ENCODE results near the gene PON3.

PON3 gene

DNA sequence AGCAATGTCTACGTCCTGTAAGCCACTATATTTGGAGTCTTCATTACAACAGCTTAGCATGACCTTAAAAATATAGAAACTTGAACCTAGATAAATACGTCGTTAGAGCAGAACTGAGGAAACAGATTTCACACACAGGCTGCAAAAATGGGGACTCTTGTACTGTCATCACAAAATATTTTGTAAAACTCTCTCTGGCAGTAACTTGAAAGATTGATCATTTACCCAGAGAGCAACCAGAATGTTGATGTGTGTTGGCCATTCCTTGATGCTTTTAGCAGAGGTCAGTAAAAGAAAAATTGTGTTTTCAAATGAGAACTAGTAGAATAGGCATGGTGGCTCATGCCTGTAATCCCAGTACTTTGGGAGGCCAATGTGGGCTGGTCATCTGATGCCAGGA is 57.3 kb downstream of the PON3 start:
- DNase-seq: no peak

GRCh38 chr7:95335093-95335492 is 61.1 kb downstream of the PON3 start:
- DNase-seq: no peak

DNA sequence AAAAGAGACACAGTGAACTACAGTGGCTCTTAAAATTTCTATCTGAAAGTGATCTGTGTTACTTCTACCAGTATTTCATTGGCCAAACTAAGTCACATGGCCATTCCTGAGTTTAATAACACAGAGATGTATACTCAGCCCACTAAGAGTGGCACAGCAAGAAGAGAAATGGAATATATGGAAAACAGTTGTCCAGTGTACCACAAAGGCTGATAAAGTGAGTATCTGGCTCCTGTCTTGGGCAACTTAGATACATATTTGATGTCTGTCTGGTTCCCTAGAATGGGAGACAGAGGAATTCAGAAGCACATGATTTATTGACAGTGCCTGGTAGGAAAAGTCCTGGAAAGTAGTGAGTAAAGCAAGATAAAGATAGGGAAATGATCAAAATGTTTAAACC is 61.7 kb downstream of the PON3 start:
- no peak for DNase-seq

DNA sequence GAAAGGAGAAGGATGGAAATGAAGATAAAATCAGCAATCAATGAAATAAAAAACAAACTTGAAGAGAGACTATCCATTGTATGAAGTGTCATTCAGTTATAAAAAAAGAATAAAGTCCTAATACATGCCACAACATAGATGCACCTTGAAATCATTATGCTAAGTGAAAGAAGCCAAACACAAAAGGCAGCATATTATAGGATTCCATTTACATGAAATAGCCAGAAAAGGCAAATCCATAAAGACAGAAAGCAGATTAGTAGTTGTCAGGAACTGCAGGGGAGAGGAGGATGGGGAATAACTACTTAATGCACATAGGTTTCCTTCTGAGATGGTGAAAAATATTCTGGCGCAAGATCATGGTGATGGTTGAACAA is 65.2 kb downstream of the PON3 start:
- no peak for DNase-seq

DNA sequence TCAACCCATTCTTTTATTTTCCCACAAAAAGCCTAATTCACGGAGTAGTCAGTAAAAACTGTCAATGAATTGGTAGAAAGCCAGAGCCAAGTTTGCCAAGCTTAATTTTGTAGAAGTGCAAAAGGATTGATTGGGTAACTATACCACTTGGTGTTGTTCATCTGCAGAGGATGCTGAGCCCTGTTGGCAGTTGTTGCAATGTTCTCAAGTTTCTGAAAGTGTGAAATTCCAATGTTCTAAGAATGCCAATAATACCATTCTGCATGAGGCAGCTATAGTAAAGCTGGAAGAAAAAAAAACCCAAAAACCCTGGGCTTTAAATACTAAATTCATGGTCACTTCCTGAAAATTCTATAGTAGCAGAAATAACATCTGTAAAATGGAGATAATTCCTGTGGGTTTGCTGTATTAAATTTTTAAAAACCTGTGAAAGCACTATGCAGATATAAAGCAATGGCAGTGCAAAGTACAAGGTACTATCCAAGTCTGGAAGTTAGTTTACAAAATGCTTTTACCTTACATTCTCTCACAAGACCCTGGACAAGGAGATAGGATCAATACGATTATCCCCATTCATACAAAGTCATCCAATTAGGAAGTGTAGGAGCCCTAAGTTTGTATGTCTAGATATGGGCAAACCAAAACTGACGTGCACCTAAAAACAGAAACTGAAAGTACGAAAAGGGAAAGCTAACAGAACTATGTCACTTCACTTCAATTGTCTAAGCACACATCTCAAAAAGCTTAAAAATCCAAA is 65.8 kb downstream of the PON3 start:
- DNase-seq: no peak

- DNase-seq: no peak
Observed at GRCh38 chr7:95327356-95327755, 68.8 kb downstream of the PON3 start.

- peak in 2 of 3 experiments; percentile 93 to 96 for DNase-seq
Observed at GRCh38 chr7:95324431-95324830, 71.7 kb downstream of the PON3 start, which contains the start of gene PON1. TSS of gene PON1 (minus strand) at chr7:95324532. CDS start at chr7:95324475, 57 bp downstream.

GRCh38 chr7:95323410-95324129 is 72.6 kb downstream of the PON3 start:
- no peak for DNase-seq

GRCh38 chr7:95322854-95323253 is 73.3 kb downstream of the PON3 start:
- DNase-seq: peak in 1 of 3 experiments; percentile 40

GRCh38 chr7:95322396-95322795 is 73.8 kb downstream of the PON3 start:
- DNase-seq: no peak

- no peak for DNase-seq
Observed at GRCh38 chr7:95321720-95322119, 74.5 kb downstream of the PON3 start.

DNA sequence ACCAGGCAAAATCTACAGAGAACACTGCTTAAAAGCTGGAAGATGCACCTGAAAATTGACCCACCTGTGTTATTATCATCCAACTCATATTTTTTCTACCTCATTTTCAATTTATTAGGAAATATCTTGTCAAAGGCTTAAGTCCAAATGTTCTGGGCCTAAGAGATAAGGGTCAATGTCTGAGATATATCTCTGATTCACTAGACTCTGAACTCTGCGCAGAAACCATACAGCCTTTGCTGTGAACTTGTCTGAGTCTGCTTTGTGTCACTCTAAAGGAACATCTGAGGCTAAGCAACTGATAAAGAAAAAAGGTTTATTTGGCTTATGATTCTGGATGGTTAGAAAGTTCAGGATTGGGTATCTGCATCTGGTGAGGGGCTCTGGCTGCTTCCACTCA is 75.5 kb downstream of the PON3 start:
- DNase-seq: no peak

GRCh38 chr7:95319570-95319969 is 76.6 kb downstream of the PON3 start:
- DNase-seq: no peak

GRCh38 chr7:95318501-95319100 is 77.6 kb downstream of the PON3 start:
- peak in 1 of 3 experiments; percentile 51 for DNase-seq

- no peak for DNase-seq
Observed at GRCh38 chr7:95317966-95318365, 78.2 kb downstream of the PON3 start.

- peak in 1 of 3 experiments; percentile 35 for DNase-seq
Observed at GRCh38 chr7:95317546-95317945, 78.6 kb downstream of the PON3 start.

DNA sequence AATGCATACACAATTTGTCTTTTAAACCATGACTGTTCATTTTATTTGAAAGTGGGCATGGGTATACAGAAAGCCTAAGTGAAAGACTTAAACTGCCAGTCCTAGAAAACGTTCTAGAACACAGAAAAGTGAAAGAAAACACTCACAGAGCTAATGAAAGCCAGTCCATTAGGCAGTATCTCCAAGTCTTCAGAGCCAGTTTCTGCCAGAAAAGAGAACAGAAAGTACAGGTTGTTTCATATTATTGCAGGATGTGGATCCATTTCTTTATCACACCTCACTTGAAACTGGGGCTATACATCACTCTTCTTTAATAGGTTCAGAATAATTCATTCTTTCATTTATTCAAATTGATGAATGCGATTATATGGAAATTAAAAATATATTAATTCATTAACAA is 79.6 kb downstream of the PON3 start:
- no peak for DNase-seq

- no peak for DNase-seq
Observed at GRCh38 chr7:95312561-95312960, 83.6 kb downstream of the PON3 start.

DNA sequence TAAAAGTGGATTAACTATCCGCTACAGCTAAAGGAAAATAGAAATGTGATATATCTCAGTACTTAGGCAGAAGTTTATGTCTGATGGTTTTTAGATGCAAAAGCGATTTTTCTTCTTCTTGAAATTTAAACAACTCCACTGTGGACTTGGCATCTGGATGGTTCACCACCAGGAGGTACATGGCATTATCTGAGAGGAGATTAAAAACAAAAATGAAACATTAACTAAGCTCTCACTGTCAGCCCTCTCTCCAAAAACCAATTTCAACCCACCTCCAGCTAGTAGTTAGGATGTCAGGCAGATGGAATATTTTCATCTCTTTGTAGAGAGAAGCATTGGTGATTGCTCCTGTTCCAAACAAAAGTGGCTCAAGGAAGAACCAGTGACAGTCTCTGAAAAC is 84.8 kb downstream of the PON3 start:
- DNase-seq: no peak

GRCh38 chr7:95309951-95310350 is 86.2 kb downstream of the PON3 start:
- no peak for DNase-seq
